PFSK-1 (cell line): Measurements from ENCODE around the gene DNAH6.

Source experiments
- FOXP2 ChIP-seq: optimal IDR thresholded peaks from 2 replicates; pipeline ENCODE3; 2011; ENCODE audit warnings: borderline replicate concordance, control low read depth, inconsistent platforms; ENCODE audit not compliant: insufficient read depth; ENCODE audit errors: extremely low read length, extremely low read depth
- POLR2AphosphoS5 ChIP-seq: IDR thresholded peaks from 2 replicates; pipeline ENCODE4 v1.6.1; 2012; ENCODE audit warnings: low read depth, mild to moderate bottlenecking, control low read depth, low read length, moderate library complexity
- SIN3A ChIP-seq: IDR thresholded peaks from 2 replicates; pipeline ENCODE4 v1.6.1; 2012; ENCODE audit warnings: mild to moderate bottlenecking, low read length, moderate library complexity, borderline replicate concordance; ENCODE audit not compliant: insufficient read depth
- TAF1 ChIP-seq: IDR thresholded peaks from 2 replicates; pipeline ENCODE4 v1.6.1; 2012; ENCODE audit warnings: low read length, control low read depth, borderline replicate concordance; ENCODE audit not compliant: insufficient read depth
- TF ChIP-seq, protein P1 (sequence below), 2 experiments: IDR thresholded peaks; 2 replicates each; pipeline versions ENCODE4 v1.6.1 to v1.8.0; 2011 to 2012; ENCODE audit warnings: low read depth in 2 of 2, low read length in 2 of 2, control low read depth in 1 of 2, inconsistent platforms in 1 of 2, mild to moderate bottlenecking in 1 of 2, moderate library complexity in 1 of 2; ENCODE audit not compliant: insufficient read depth in 1 of 2

Gene DNAH6

DNA sequence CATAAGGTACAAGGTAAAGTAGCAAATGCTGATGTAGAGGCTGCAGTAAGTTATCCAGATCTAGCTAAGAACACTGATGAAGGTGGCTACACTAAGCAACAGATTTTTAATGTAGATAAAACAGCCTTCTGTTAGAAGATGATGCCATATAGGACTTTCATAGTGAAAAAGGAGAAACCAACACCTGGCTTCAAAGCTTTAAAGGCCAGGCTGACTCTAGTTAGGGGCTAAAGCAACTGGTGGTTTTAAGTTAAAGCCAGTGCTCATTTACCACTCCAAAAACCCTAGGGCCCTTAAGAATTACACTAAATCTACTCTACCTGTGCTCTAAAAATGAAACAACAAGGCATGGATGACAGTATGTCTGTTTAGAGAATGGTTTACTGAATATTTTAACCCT, 131.0 kb downstream of the DNAH6 start:
- no peak for TF ChIP-seq FOXP2
- no peak for TF ChIP-seq POLR2AphosphoS5
- no peak for TF ChIP-seq SIN3A
- TF ChIP-seq, protein P1, sequence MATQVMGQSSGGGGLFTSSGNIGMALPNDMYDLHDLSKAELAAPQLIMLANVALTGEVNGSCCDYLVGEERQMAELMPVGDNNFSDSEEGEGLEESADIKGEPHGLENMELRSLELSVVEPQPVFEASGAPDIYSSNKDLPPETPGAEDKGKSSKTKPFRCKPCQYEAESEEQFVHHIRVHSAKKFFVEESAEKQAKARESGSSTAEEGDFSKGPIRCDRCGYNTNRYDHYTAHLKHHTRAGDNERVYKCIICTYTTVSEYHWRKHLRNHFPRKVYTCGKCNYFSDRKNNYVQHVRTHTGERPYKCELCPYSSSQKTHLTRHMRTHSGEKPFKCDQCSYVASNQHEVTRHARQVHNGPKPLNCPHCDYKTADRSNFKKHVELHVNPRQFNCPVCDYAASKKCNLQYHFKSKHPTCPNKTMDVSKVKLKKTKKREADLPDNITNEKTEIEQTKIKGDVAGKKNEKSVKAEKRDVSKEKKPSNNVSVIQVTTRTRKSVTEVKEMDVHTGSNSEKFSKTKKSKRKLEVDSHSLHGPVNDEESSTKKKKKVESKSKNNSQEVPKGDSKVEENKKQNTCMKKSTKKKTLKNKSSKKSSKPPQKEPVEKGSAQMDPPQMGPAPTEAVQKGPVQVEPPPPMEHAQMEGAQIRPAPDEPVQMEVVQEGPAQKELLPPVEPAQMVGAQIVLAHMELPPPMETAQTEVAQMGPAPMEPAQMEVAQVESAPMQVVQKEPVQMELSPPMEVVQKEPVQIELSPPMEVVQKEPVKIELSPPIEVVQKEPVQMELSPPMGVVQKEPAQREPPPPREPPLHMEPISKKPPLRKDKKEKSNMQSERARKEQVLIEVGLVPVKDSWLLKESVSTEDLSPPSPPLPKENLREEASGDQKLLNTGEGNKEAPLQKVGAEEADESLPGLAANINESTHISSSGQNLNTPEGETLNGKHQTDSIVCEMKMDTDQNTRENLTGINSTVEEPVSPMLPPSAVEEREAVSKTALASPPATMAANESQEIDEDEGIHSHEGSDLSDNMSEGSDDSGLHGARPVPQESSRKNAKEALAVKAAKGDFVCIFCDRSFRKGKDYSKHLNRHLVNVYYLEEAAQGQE (IDR thresholded peaks at IDR 0.05; ENCODE audit: insufficient read depth in 1 of 2, low read depth in 2 of 2, low read length in 2 of 2), result no peak
- TF ChIP-seq TAF1, result no peak

- TF ChIP-seq TAF1, result no peak
- no peak for TF ChIP-seq POLR2AphosphoS5
- TF ChIP-seq, protein P1 (IDR thresholded peaks at IDR 0.05; ENCODE audit: insufficient read depth in 1 of 2, low read depth in 2 of 2, low read length in 2 of 2), result no peak
- TF ChIP-seq SIN3A, result no peak
- TF ChIP-seq FOXP2, result no peak
Observed at GRCh38 chr2:84649058-84649457, 132.8 kb downstream of the DNAH6 start.

DNA sequence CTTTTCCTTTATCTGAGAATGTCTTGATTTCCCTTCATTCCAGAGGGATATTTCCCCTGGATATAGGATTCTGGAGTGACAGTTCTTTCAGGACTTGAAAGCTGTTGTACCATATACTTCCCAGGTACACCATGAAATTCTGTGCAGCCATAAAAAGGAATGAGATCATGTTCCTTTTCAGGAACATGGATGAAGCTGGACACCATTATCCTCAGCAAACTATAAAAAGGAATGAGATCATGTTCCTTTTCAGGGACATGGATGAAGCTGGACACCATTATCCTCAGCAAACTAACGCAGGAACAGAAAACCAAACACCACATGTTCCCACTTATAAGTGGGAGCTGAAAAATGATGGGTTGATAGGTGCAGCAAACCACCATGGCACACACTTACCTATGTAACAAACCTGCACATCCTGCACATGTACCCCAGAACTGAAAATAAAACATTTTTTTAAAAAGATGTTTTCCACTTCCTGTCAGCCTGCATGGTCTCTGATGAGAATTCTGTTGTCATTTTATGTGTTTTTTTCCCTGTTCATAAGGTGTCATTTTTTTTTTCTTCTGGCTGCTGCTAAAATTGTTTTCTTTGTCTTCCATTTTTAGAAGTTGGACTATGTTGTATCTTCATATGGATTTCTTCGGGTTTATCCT, 133.3 kb downstream of the DNAH6 start:
- no peak for TF ChIP-seq TAF1
- no peak for TF ChIP-seq SIN3A
- TF ChIP-seq, protein P1 (IDR thresholded peaks at IDR 0.05; ENCODE audit: insufficient read depth in 1 of 2, low read depth in 2 of 2, low read length in 2 of 2), result no peak
- TF ChIP-seq FOXP2, result no peak
- no peak for TF ChIP-seq POLR2AphosphoS5

GRCh38 chr2:84652431-84652830, 136.1 kb downstream of the DNAH6 start:
- no peak for TF ChIP-seq POLR2AphosphoS5

GRCh38 chr2:84653302-84653701, 137.0 kb downstream of the DNAH6 start:
- no peak for TF ChIP-seq FOXP2
- no peak for TF ChIP-seq POLR2AphosphoS5
- no peak for TF ChIP-seq TAF1
- no peak for TF ChIP-seq SIN3A
- TF ChIP-seq, protein P1 (IDR thresholded peaks at IDR 0.05; ENCODE audit: insufficient read depth in 1 of 2, low read depth in 2 of 2, low read length in 2 of 2), result no peak
